IPS-15b (cell line): Measurements from ENCODE around the gene KBTBD8.
A peak's percentile ranks its signal among the peaks of the same experiment; 100 is the strongest.

ENCODE experiments used
- H3K27me3 ChIP-seq: one replicate; pipeline ENCODE4 v1.6.1; 2013; ENCODE audit warnings: low read length; ENCODE audit not compliant: control insufficient read depth, insufficient read depth
- H3K36me3 ChIP-seq: one replicate; pipeline ENCODE4 v1.6.1; 2013; ENCODE audit warnings: low read length; ENCODE audit not compliant: control insufficient read depth, insufficient read depth
- H3K4me1 ChIP-seq: one replicate; pipeline ENCODE4 v1.6.1; 2013; ENCODE audit warnings: mild to moderate bottlenecking, low read length; ENCODE audit not compliant: control insufficient read depth, insufficient read depth
- H3K4me3 ChIP-seq: one replicate; pipeline ENCODE4 v1.5.1; 2013; ENCODE audit warnings: low read depth, low read length
- H3K9ac ChIP-seq: one replicate; pipeline ENCODE4 v1.6.1; 2013; ENCODE audit warnings: low read depth, mild to moderate bottlenecking, low read length
- H3K9me3 ChIP-seq: one replicate; pipeline ENCODE4 v1.6.1; 2013; ENCODE audit warnings: mild to moderate bottlenecking, low read length; ENCODE audit not compliant: control insufficient read depth, insufficient read depth

KBTBD8 gene

GRCh38 chr3:66998113-66998903 lies at the start of gene KBTBD8:
TSS of gene KBTBD8 (plus strand) at chr3:66998307. CDS start at chr3:66998356, 49 bp downstream.
- Histone ChIP-seq H3K4me3 (peak within 1 kb of the TSS; percentile 83), H3K4me1 (no peaks in the 10 kb centered on the region), H3K9me3 (no peaks in the 10 kb centered on the region), H3K27me3 (peaks cover 3% of the 10 kb centered on the region), H3K36me3 (no peaks in the 10 kb centered on the region), H3K9ac (no peak within 1 kb of the TSS)

GRCh38 chr3:66948838-66949237 lies 49.3 kb upstream of the KBTBD8 start:
- H3K9me3 ChIP-seq, result no peaks in the 10 kb centered on the region
- H3K4me1 ChIP-seq, result no peaks in the 10 kb centered on the region
- no peaks in the 10 kb centered on the region for H3K27me3 ChIP-seq
- no peaks in the 10 kb centered on the region for H3K36me3 ChIP-seq
- H3K9ac ChIP-seq, result no peak overlapping the region
- no peak overlapping the region for H3K4me3 ChIP-seq

GRCh38 chr3:66949898-66950297 lies 48.2 kb upstream of the KBTBD8 start:
- H3K36me3 ChIP-seq, result no peaks in the 10 kb centered on the region
- H3K9ac ChIP-seq, result no peak overlapping the region
- no peaks in the 10 kb centered on the region for H3K4me1 ChIP-seq
- no peaks in the 10 kb centered on the region for H3K27me3 ChIP-seq
- no peak overlapping the region for H3K4me3 ChIP-seq
- H3K9me3 ChIP-seq, result no peaks in the 10 kb centered on the region

GRCh38 chr3:66952357-66952756 lies 45.8 kb upstream of the KBTBD8 start:
- Histone ChIP-seq H3K4me3 (no peak overlapping the region), H3K4me1 (no peaks in the 10 kb centered on the region), H3K9me3 (no peaks in the 10 kb centered on the region), H3K36me3 (no peaks in the 10 kb centered on the region), H3K9ac (no peak overlapping the region), H3K27me3 (no peaks in the 10 kb centered on the region)

GRCh38 chr3:66953934-66954445 lies 44.1 kb upstream of the KBTBD8 start:
- Histone ChIP-seq H3K4me3 (no peak overlapping the region), H3K27me3 (no peaks in the 10 kb centered on the region), H3K4me1 (no peaks in the 10 kb centered on the region), H3K36me3 (no peaks in the 10 kb centered on the region), H3K9ac (no peak overlapping the region), H3K9me3 (no peaks in the 10 kb centered on the region)

- H3K4me1 ChIP-seq, result no peaks in the 10 kb centered on the region
- H3K36me3 ChIP-seq, result no peaks in the 10 kb centered on the region
- H3K9ac ChIP-seq, result no peak overlapping the region
- H3K4me3 ChIP-seq, result no peak overlapping the region
- H3K27me3 ChIP-seq, result no peaks in the 10 kb centered on the region
- no peaks in the 10 kb centered on the region for H3K9me3 ChIP-seq
These were observed 41.4 kb upstream of the KBTBD8 start for GRCh38 chr3:66956742-66957141.

- Histone ChIP-seq H3K4me3 (no peak overlapping the region), H3K27me3 (no peaks in the 10 kb centered on the region), H3K9ac (no peak overlapping the region), H3K4me1 (no peaks in the 10 kb centered on the region), H3K9me3 (no peaks in the 10 kb centered on the region), H3K36me3 (no peaks in the 10 kb centered on the region)
These were observed 40.7 kb upstream of the KBTBD8 start for GRCh38 chr3:66957367-66957766.

GRCh38 chr3:66958067-66958466 lies 40.0 kb upstream of the KBTBD8 start:
- Histone ChIP-seq H3K36me3 (no peaks in the 10 kb centered on the region), H3K4me3 (no peak overlapping the region), H3K27me3 (no peaks in the 10 kb centered on the region), H3K9ac (no peak overlapping the region), H3K9me3 (no peaks in the 10 kb centered on the region), H3K4me1 (no peaks in the 10 kb centered on the region)

GRCh38 chr3:66962664-66963063 lies 35.4 kb upstream of the KBTBD8 start:
- Histone ChIP-seq H3K27me3 (no peaks in the 10 kb centered on the region), H3K4me1 (no peaks in the 10 kb centered on the region), H3K9ac (no peak overlapping the region), H3K9me3 (no peaks in the 10 kb centered on the region), H3K4me3 (no peak overlapping the region), H3K36me3 (no peaks in the 10 kb centered on the region)

GRCh38 chr3:66971245-66971644 lies 26.9 kb upstream of the KBTBD8 start:
- Histone ChIP-seq H3K9me3 (no peaks in the 10 kb centered on the region), H3K4me1 (no peaks in the 10 kb centered on the region), H3K36me3 (no peaks in the 10 kb centered on the region), H3K9ac (no peak overlapping the region), H3K27me3 (peaks cover 9% of the 10 kb centered on the region), H3K4me3 (no peak overlapping the region)

- Histone ChIP-seq H3K4me3 (peak overlapping the region; percentile 27), H3K9ac (no peak overlapping the region), H3K27me3 (peaks cover 9% of the 10 kb centered on the region), H3K9me3 (no peaks in the 10 kb centered on the region), H3K36me3 (no peaks in the 10 kb centered on the region), H3K4me1 (no peaks in the 10 kb centered on the region)
These were observed 26.1 kb upstream of the KBTBD8 start for GRCh38 chr3:66971891-66972551.

- H3K4me1 ChIP-seq, result no peaks in the 10 kb centered on the region
- H3K36me3 ChIP-seq, result no peaks in the 10 kb centered on the region
- H3K27me3 ChIP-seq, result no peaks in the 10 kb centered on the region
- no peaks in the 10 kb centered on the region for H3K9me3 ChIP-seq
- no peak overlapping the region for H3K9ac ChIP-seq
- H3K4me3 ChIP-seq, result no peak overlapping the region
These were observed 17.3 kb upstream of the KBTBD8 start for GRCh38 chr3:66980791-66981190.
